OCI-LY3 (cell line): ENCODE data around the gene DNAAF2.

ENCODE experiments used
- CTCF ChIP-seq: fragments of 200-600, 300-600 bp; sonication (generic); IDR thresholded peaks from 2 replicates; pipeline ENCODE4 v1.5.1; 2014; ENCODE audit warnings: antibody characterized with exemption, low read length, low read depth
- EZH2phosphoT487 ChIP-seq: fragments of 200-600 bp; shearing (Covaris generic); IDR thresholded peaks from 2 replicates; pipeline ENCODE4 v1.6.1; 2018; ENCODE audit warnings: antibody characterized with exemption, mixed run types, low read depth

DNA sequence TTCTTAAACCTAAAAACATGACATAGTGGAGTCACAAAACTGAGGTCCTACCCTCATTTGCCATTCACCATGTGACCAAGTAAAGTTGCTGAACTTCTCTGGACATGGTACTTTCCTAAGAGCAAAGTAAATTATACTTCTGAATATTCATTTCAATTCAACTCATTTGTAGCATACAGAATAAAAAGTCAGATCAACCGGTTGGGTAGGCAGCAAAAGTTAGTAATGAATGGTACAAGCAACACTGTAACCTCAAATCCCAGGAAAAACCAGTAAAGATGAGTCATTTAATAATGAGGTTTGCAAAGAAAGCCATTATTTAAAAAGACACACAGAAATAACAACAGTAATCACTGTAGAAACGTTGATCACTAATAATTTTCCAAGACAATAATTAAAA, 44.2 kb upstream of the DNAAF2 start:
- TF ChIP-seq CTCF = no peak
- no peak for TF ChIP-seq EZH2phosphoT487
